Liver (tissue), 9 donors: ENCODE data around the gene AKAP7. TPM values are rescaled to one million over a fixed set of nuclear protein-coding genes. Genes with fewer than 3 reads are reported as not detected.

Source experiments
- DNase-seq: peaks from one replicate; pipeline ENCODE4 v3.0.0-alpha.2; 2017; ENCODE audit warnings: low spot score
- H3K27ac ChIP-seq, 2 donors: one replicate each; pipeline ENCODE4 v1.7.0; 2013; ENCODE audit warnings: inconsistent platforms in 2 of 2, low read length in 2 of 2, control low read depth in 1 of 2, low read depth in 1 of 2, mild to moderate bottlenecking in 1 of 2
- H3K27me3 ChIP-seq, 4 donors: one replicate each; pipeline versions ENCODE4 v1.6.1 to v1.7.0; 2013; ENCODE audit warnings: low read length in 3 of 4, inconsistent platforms in 1 of 4, mild to moderate bottlenecking in 1 of 4, moderate library complexity in 1 of 4; ENCODE audit not compliant: control insufficient read depth in 4 of 4, insufficient read depth in 4 of 4
- H3K36me3 ChIP-seq, 4 donors: one replicate each; pipeline versions ENCODE4 v1.6.1 to v1.7.0; 2013; ENCODE audit warnings: low read length in 3 of 4, mild to moderate bottlenecking in 3 of 4, low read depth in 1 of 4, moderate library complexity in 1 of 4; ENCODE audit not compliant: control insufficient read depth in 4 of 4, insufficient read depth in 3 of 4
- H3K4me1 ChIP-seq, 4 donors: one replicate each; pipeline versions ENCODE4 v1.6.1 to v1.7.0; 2013; ENCODE audit warnings: low read length in 3 of 4, mild to moderate bottlenecking in 3 of 4, moderate library complexity in 1 of 4; ENCODE audit not compliant: control insufficient read depth in 4 of 4, insufficient read depth in 4 of 4
- H3K4me3 ChIP-seq, 3 donors: one replicate each; pipeline versions ENCODE4 v1.6.1 to v1.7.0; 2013; ENCODE audit warnings: low read length in 3 of 3, control low read depth in 1 of 3, low read depth in 1 of 3, mild to moderate bottlenecking in 1 of 3
- H3K9ac ChIP-seq, 2 donors: one replicate each; pipeline ENCODE4 v1.7.0; 2013; ENCODE audit warnings: low read length in 2 of 2, mild to moderate bottlenecking in 2 of 2, moderate library complexity in 2 of 2, control low read depth in 1 of 2, low read depth in 1 of 2
- H3K9me3 ChIP-seq, 4 donors: one replicate each; pipeline versions ENCODE4 v1.6.1 to v1.7.0; 2013; ENCODE audit warnings: low read length in 3 of 4; ENCODE audit not compliant: control insufficient read depth in 4 of 4
- EGR1 ChIP-seq, 2 donors: IDR thresholded peaks; 2 replicates each; pipeline ENCODE4 v1.6.1; 2016 to 2018; ENCODE audit warnings: antibody characterized with exemption in 2 of 2, low read depth in 2 of 2
- FOXA1 ChIP-seq: IDR thresholded peaks from 2 replicates; pipeline ENCODE4 v1.6.1; 2016; ENCODE audit warnings: antibody characterized with exemption
- FOXA2 ChIP-seq: IDR thresholded peaks from 2 replicates; pipeline ENCODE4 v1.6.1; 2016; ENCODE audit warnings: antibody characterized with exemption
- GABPA ChIP-seq, 2 donors: IDR thresholded peaks in 1 of 2; conservative IDR thresholded peaks in 1 of 2; 2 replicates each; pipeline ENCODE4 v1.6.1; 2016; ENCODE audit warnings: antibody characterized with exemption in 2 of 2, mild to moderate bottlenecking in 1 of 2, moderate library complexity in 1 of 2
- HNF4A ChIP-seq, 2 donors: conservative IDR thresholded peaks; 2 replicates each; pipeline ENCODE4 v1.6.1; 2016; ENCODE audit warnings: antibody characterized with exemption in 2 of 2, mild to moderate bottlenecking in 2 of 2
- HNF4G ChIP-seq: IDR thresholded peaks from 2 replicates; pipeline ENCODE4 v1.6.1; 2016; ENCODE audit warnings: antibody characterized with exemption
- JUND ChIP-seq, 2 donors: IDR thresholded peaks; 2 replicates each; pipeline ENCODE4 v1.6.1; 2016; ENCODE audit warnings: antibody characterized with exemption in 2 of 2
- NR2F2 ChIP-seq: IDR thresholded peaks from 2 replicates; pipeline ENCODE4 v1.6.1; 2016; ENCODE audit warnings: antibody characterized with exemption
- RAD21 ChIP-seq, 2 donors: IDR thresholded peaks; 2 replicates each; pipeline ENCODE4 v1.6.1; 2016; ENCODE audit warnings: antibody characterized with exemption in 2 of 2, mild to moderate bottlenecking in 2 of 2
- RXRA ChIP-seq, 2 donors: IDR thresholded peaks; 2 replicates each; pipeline ENCODE4 v1.6.1; 2017 to 2018; ENCODE audit warnings: antibody characterized with exemption in 2 of 2, mild to moderate bottlenecking in 1 of 2
- SP1 ChIP-seq: IDR thresholded peaks from 2 replicates; pipeline ENCODE4 v1.6.1; 2018; ENCODE audit warnings: antibody characterized with exemption, mild to moderate bottlenecking
- TAF1 ChIP-seq: conservative IDR thresholded peaks from 2 replicates; pipeline ENCODE4 v1.6.1; 2016; ENCODE audit warnings: antibody characterized with exemption, mild to moderate bottlenecking
- YY1 ChIP-seq: IDR thresholded peaks from 2 replicates; pipeline ENCODE4 v1.6.1; 2016; ENCODE audit warnings: antibody characterized with exemption, mild to moderate bottlenecking
- WGBS: extraction: QIAGEN DNeasy Blood & Tissue Kit; methylation state at CpG from one replicate; pipeline ENCODE4 v1.1.7; 2013; 5-methylcytosine and 5-hydroxymethylcytosine counted together
- polyA plus RNA-seq, 2 donors: library from polyadenylated mRNA; stranded (reverse) in 1 of 2; unstranded in 1 of 2; fragments of 200-250 nt in 1 of 2; fragments of >200 nt in 1 of 2; fragmentation: Nextera tagmentation in 1 of 2; extraction: Ambion mirVana in 1 of 2; gene quantifications; one replicate each; pipeline versions ENCODE4 v1.2.1 to v1.2.3, GENCODE V29; 2013 to 2015
- total RNA-seq, 2 donors: library from RNA; depleted of rRNA; stranded (reverse); fragments of >200 nt; gene quantifications; one replicate each; pipeline ENCODE4 v1.2.3, GENCODE V29; 2014
- TF ChIP-seq, protein P1 (sequence below): fragments of 150-350 bp; IDR thresholded peaks from 2 replicates; pipeline ENCODE4 v1.5.1; 2017; ENCODE audit warnings: improper control_type of control experiment, low read depth, low read length; ENCODE audit not compliant: missing input control
- TF ChIP-seq, protein P2 (sequence below): IDR thresholded peaks from 2 replicates; pipeline ENCODE4 v1.6.1; 2016; ENCODE audit warnings: antibody characterized with exemption
- TF ChIP-seq, protein P3 (sequence below): IDR thresholded peaks from 2 replicates; pipeline ENCODE4 v1.6.1; 2016; ENCODE audit warnings: antibody characterized with exemption, mild to moderate bottlenecking
- TF ChIP-seq, protein P4 (sequence below): IDR thresholded peaks from 2 replicates; pipeline ENCODE4 v1.6.1; 2016; ENCODE audit warnings: antibody characterized with exemption
- TF ChIP-seq, protein P5 (sequence below): IDR thresholded peaks from 2 replicates; pipeline ENCODE4 v1.6.1; 2016; ENCODE audit warnings: antibody characterized with exemption
- donor health status: healthy.
- donor health status: healthy.
- donor health status: healthy.
- donor health status: healthy.
- donor health status: healthy.

AKAP7 gene
- total and polyA plus RNA-seq, 4 donors, result 7.9 to 25.4 (median 17.7) TPM

DNA sequence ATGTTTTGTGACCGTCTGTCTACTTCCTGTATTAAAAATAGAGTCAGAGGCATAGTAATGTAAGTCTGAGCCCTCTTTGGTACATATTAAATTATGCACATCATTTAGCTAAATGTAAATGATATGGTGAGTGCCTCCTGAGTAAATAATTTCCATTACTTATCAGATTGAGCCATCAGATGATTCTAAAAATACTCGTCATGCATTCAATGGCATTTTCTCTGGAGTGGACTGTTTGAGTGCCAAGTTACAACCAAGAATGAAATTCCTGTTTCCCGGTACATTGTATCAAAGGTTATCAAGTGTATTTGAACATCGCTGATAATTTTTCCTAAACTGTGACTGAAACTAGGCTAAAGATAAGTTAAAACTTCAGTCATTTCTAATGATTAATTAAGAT is 81.0 kb downstream of the AKAP7 start:
- peaks cover 1 to 15% (median 4%) of the 10 kb centered on the region in 4 donors for H3K4me1 ChIP-seq
- WGBS, result 16% methylated on average over 4 of the region's 4 CpGs
- no peak overlapping the region for H3K27ac ChIP-seq
- no peak overlapping the region for H3K4me3 ChIP-seq
- peak; percentile 34 for TF ChIP-seq FOXA1
- peak; percentile 54 for TF ChIP-seq YY1
- TF ChIP-seq JUND (IDR thresholded peaks at IDR 0.05), result peak; percentile 34 to 64
- TF ChIP-seq, protein P1, sequence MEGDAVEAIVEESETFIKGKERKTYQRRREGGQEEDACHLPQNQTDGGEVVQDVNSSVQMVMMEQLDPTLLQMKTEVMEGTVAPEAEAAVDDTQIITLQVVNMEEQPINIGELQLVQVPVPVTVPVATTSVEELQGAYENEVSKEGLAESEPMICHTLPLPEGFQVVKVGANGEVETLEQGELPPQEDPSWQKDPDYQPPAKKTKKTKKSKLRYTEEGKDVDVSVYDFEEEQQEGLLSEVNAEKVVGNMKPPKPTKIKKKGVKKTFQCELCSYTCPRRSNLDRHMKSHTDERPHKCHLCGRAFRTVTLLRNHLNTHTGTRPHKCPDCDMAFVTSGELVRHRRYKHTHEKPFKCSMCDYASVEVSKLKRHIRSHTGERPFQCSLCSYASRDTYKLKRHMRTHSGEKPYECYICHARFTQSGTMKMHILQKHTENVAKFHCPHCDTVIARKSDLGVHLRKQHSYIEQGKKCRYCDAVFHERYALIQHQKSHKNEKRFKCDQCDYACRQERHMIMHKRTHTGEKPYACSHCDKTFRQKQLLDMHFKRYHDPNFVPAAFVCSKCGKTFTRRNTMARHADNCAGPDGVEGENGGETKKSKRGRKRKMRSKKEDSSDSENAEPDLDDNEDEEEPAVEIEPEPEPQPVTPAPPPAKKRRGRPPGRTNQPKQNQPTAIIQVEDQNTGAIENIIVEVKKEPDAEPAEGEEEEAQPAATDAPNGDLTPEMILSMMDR, result no peak
- peak; percentile 77 to 82 for TF ChIP-seq HNF4A (conservative IDR thresholded peaks at IDR 0.05)
- TF ChIP-seq HNF4G, result no peak
- TF ChIP-seq, protein P2, sequence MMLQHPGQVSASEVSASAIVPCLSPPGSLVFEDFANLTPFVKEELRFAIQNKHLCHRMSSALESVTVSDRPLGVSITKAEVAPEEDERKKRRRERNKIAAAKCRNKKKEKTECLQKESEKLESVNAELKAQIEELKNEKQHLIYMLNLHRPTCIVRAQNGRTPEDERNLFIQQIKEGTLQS, result no peak
- TF ChIP-seq SP1, result peak; percentile 82
- no peak for TF ChIP-seq GABPA (IDR thresholded peaks at IDR 0.05 in 1 of 2, conservative IDR thresholded peaks at IDR 0.05 in 1 of 2)
- TF ChIP-seq FOXA2, result peak; percentile 7
- peak; percentile 76 to 81 for TF ChIP-seq RXRA (IDR thresholded peaks at IDR 0.05)
- TF ChIP-seq, protein P3, sequence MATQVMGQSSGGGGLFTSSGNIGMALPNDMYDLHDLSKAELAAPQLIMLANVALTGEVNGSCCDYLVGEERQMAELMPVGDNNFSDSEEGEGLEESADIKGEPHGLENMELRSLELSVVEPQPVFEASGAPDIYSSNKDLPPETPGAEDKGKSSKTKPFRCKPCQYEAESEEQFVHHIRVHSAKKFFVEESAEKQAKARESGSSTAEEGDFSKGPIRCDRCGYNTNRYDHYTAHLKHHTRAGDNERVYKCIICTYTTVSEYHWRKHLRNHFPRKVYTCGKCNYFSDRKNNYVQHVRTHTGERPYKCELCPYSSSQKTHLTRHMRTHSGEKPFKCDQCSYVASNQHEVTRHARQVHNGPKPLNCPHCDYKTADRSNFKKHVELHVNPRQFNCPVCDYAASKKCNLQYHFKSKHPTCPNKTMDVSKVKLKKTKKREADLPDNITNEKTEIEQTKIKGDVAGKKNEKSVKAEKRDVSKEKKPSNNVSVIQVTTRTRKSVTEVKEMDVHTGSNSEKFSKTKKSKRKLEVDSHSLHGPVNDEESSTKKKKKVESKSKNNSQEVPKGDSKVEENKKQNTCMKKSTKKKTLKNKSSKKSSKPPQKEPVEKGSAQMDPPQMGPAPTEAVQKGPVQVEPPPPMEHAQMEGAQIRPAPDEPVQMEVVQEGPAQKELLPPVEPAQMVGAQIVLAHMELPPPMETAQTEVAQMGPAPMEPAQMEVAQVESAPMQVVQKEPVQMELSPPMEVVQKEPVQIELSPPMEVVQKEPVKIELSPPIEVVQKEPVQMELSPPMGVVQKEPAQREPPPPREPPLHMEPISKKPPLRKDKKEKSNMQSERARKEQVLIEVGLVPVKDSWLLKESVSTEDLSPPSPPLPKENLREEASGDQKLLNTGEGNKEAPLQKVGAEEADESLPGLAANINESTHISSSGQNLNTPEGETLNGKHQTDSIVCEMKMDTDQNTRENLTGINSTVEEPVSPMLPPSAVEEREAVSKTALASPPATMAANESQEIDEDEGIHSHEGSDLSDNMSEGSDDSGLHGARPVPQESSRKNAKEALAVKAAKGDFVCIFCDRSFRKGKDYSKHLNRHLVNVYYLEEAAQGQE, result peak; percentile 36
- peak; percentile 96 for TF ChIP-seq NR2F2
- TF ChIP-seq TAF1, result no peak
- TF ChIP-seq, protein P4, sequence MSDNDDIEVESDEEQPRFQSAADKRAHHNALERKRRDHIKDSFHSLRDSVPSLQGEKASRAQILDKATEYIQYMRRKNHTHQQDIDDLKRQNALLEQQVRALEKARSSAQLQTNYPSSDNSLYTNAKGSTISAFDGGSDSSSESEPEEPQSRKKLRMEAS, result peak; percentile 38
- TF ChIP-seq EGR1 (IDR thresholded peaks at IDR 0.05; ENCODE audit: low read depth in 2 of 2), result peak in 1 of 2 donors; percentile 39
- TF ChIP-seq RAD21 (IDR thresholded peaks at IDR 0.05), result peak; percentile 33 to 42
- TF ChIP-seq, protein P5, sequence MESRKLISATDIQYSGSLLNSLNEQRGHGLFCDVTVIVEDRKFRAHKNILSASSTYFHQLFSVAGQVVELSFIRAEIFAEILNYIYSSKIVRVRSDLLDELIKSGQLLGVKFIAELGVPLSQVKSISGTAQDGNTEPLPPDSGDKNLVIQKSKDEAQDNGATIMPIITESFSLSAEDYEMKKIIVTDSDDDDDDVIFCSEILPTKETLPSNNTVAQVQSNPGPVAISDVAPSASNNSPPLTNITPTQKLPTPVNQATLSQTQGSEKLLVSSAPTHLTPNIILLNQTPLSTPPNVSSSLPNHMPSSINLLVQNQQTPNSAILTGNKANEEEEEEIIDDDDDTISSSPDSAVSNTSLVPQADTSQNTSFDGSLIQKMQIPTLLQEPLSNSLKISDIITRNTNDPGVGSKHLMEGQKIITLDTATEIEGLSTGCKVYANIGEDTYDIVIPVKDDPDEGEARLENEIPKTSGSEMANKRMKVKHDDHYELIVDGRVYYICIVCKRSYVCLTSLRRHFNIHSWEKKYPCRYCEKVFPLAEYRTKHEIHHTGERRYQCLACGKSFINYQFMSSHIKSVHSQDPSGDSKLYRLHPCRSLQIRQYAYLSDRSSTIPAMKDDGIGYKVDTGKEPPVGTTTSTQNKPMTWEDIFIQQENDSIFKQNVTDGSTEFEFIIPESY, result peak; percentile 56
- DNase-seq, result no peak
- H3K36me3 ChIP-seq, result peaks cover 0 to 4% (median 0%) of the 10 kb centered on the region in 4 donors
- no peaks in the 10 kb centered on the region for H3K9me3 ChIP-seq
- no peak overlapping the region for H3K9ac ChIP-seq
- H3K27me3 ChIP-seq, result no peaks in the 10 kb centered on the region
